Stimulated activated CD4-positive, alpha-beta T cell treated with anti-CD3 and anti-CD28 coated beads, Interleukin-1b, Interleukin-23, amount 100 ng/mL, for 48 hours (primary cell): ENCODE data around the gene ANKRD44.
A peak's percentile ranks its signal among the peaks of the same experiment; 100 is the strongest.

Source experiments
- DNase-seq: peaks from one replicate; pipeline ENCODE4 v3.0.0-alpha.2; 2020

The ANKRD44 gene

GRCh38 chr2:197168705-197169104 is 141.9 kb downstream of the ANKRD44 start:
- DNase-seq, result peak; percentile 68

GRCh38 chr2:197167608-197168314 is 142.8 kb downstream of the ANKRD44 start:
- no peak for DNase-seq

GRCh38 chr2:197165020-197165419 is 145.6 kb downstream of the ANKRD44 start:
- DNase-seq, result no peak

GRCh38 chr2:197164141-197164754 is 146.3 kb downstream of the ANKRD44 start:
- DNase-seq, result no peak

- no peak for DNase-seq
These were observed 146.9 kb downstream of the ANKRD44 start for GRCh38 chr2:197163712-197164140.

GRCh38 chr2:197161774-197162173 is 148.8 kb downstream of the ANKRD44 start:
- DNase-seq, result no peak

GRCh38 chr2:197159661-197160211 is 150.8 kb downstream of the ANKRD44 start:
- peak; percentile 36 for DNase-seq

GRCh38 chr2:197158591-197159550 is 151.7 kb downstream of the ANKRD44 start:
- no peak for DNase-seq

GRCh38 chr2:197157879-197158537 is 152.6 kb downstream of the ANKRD44 start:
- no peak for DNase-seq

GRCh38 chr2:197156771-197157170 is 153.8 kb downstream of the ANKRD44 start:
- no peak for DNase-seq

GRCh38 chr2:197152451-197153228 is 157.9 kb downstream of the ANKRD44 start:
- no peak for DNase-seq

GRCh38 chr2:197149546-197149945 is 161.0 kb downstream of the ANKRD44 start:
- no peak for DNase-seq

- no peak for DNase-seq
These were observed 162.2 kb downstream of the ANKRD44 start for GRCh38 chr2:197148401-197148800.

- DNase-seq, result no peak
These were observed 162.6 kb downstream of the ANKRD44 start for GRCh38 chr2:197147942-197148341.

- no peak for DNase-seq
These were observed 163.6 kb downstream of the ANKRD44 start for GRCh38 chr2:197146995-197147394.

GRCh38 chr2:197145471-197146056 is 165.0 kb downstream of the ANKRD44 start:
- DNase-seq, result no peak

- DNase-seq, result no peak
These were observed 166.4 kb downstream of the ANKRD44 start for GRCh38 chr2:197144183-197144582.

- DNase-seq, result no peak
These were observed 168.7 kb downstream of the ANKRD44 start for GRCh38 chr2:197141702-197142473.

GRCh38 chr2:197140045-197140444 is 170.5 kb downstream of the ANKRD44 start:
- no peak for DNase-seq

GRCh38 chr2:197138506-197138905 is 172.1 kb downstream of the ANKRD44 start:
- DNase-seq, result no peak
